SK-N-SH treated with all-trans-retinoic acid at 6 μM for 48 hours (cell line): ENCODE results near the gene MAP2K6.

Experiments
- ATAC-seq: fragments of 200-7000 bp; cut with Tn5 transposase; 3 replicates; pipeline ENCODE4 v1.9.1; 2020; ENCODE audit warnings: mild to moderate bottlenecking, moderate library complexity
- ARNTL ChIP-seq: fragments of 450-650 bp; formaldehyde crosslinking; IDR thresholded peaks from 2 replicates; pipeline ENCODE4 v1.5.0; 2020; ENCODE audit warnings: low read depth, mild to moderate bottlenecking, moderate library complexity, borderline replicate concordance
- BACH2 ChIP-seq: fragments of 250-450 bp; sonication (Bioruptor Pico); IDR thresholded peaks from 2 replicates; pipeline ENCODE4 v1.9.0; 2021; ENCODE audit warnings: mild to moderate bottlenecking, borderline replicate concordance
- CSDC2 ChIP-seq: fragments of 250-450 bp; sonication (Bioruptor Pico); IDR thresholded peaks from 2 replicates; pipeline ENCODE4 v1.5.0; 2020; ENCODE audit warnings: mild to moderate bottlenecking, moderate library complexity
- CSRNP3 ChIP-seq: fragments of 250-450 bp; sonication (Bioruptor Pico); IDR thresholded peaks from 2 replicates; pipeline ENCODE4 v1.5.1; 2021; ENCODE audit warnings: mild to moderate bottlenecking, moderate library complexity
- ESRRG ChIP-seq: fragments of 250-450 bp; sonication (Bioruptor Pico); IDR thresholded peaks from 2 replicates; pipeline ENCODE4 v1.6.1; 2021; ENCODE audit warnings: mild to moderate bottlenecking
- GLIS3 ChIP-seq: fragments of 250-450 bp; sonication (Bioruptor Pico); IDR thresholded peaks from 2 replicates; pipeline ENCODE4 v1.5.0; 2020; ENCODE audit warnings: mild to moderate bottlenecking, moderate library complexity
- ISL1 ChIP-seq: fragments of 250-450 bp; sonication (Bioruptor Pico); IDR thresholded peaks from 2 replicates; pipeline ENCODE4 v2.1.2; 2022; ENCODE audit warnings: mild to moderate bottlenecking, moderate library complexity
- OSR1 ChIP-seq: fragments of 250-450 bp; sonication (Bioruptor Pico); IDR thresholded peaks from 2 replicates; pipeline ENCODE4 v1.8.0; 2022; ENCODE audit warnings: moderate library complexity, mild to moderate bottlenecking, inconsistent platforms
- PATZ1 ChIP-seq: fragments of 250-450 bp; sonication (Bioruptor Pico); IDR thresholded peaks from 2 replicates; pipeline ENCODE4 v1.8.0; 2020; ENCODE audit warnings: mild to moderate bottlenecking, moderate library complexity, borderline replicate concordance
- PPARA ChIP-seq: fragments of 250-450 bp; sonication (Bioruptor Pico); IDR thresholded peaks from 2 replicates; pipeline ENCODE4 v1.5.0; 2020; ENCODE audit warnings: mild to moderate bottlenecking, borderline replicate concordance
- RARB ChIP-seq: fragments of 250-450 bp; sonication (Bioruptor Pico); IDR thresholded peaks from 2 replicates; pipeline ENCODE4 v1.8.0; 2021; ENCODE audit warnings: mild to moderate bottlenecking, moderate library complexity
- SNAI2 ChIP-seq: fragments of 250-450 bp; sonication (Bioruptor Pico); IDR thresholded peaks from 2 replicates; pipeline ENCODE4 v1.5.0; 2020; ENCODE audit warnings: mild to moderate bottlenecking, moderate library complexity
- TCF4 ChIP-seq: fragments of 250-450 bp; sonication (Bioruptor Pico); IDR thresholded peaks from 2 replicates; pipeline ENCODE4 v1.8.0; 2021; ENCODE audit warnings: mild to moderate bottlenecking, moderate library complexity, borderline replicate concordance
- TOX ChIP-seq: fragments of 250-450 bp; sonication (Bioruptor Pico); IDR thresholded peaks from 2 replicates; pipeline ENCODE4 v1.8.0; 2021; ENCODE audit warnings: mild to moderate bottlenecking, moderate library complexity, borderline replicate concordance
- ZC3H10 ChIP-seq: fragments of 250-450 bp; sonication (Bioruptor Pico); IDR thresholded peaks from 2 replicates; pipeline ENCODE4 v1.5.1; 2021; ENCODE audit warnings: mild to moderate bottlenecking, moderate library complexity
- ZFP3 ChIP-seq: fragments of 250-450 bp; sonication (Bioruptor Pico); IDR thresholded peaks from 2 replicates; pipeline ENCODE4 v1.5.0; 2020; ENCODE audit warnings: mild to moderate bottlenecking, moderate library complexity
- ZFP30 ChIP-seq: fragments of 450-650 bp; formaldehyde crosslinking; IDR thresholded peaks from 2 replicates; pipeline ENCODE4 v1.5.0; 2022; ENCODE audit warnings: mild to moderate bottlenecking, moderate library complexity
- ZNF565 ChIP-seq: fragments of 450-650 bp; formaldehyde crosslinking; conservative IDR thresholded peaks from 2 replicates; pipeline ENCODE4 v1.5.0; 2020; ENCODE audit warnings: low read depth, mild to moderate bottlenecking, moderate library complexity
- ZNF70 ChIP-seq: fragments of 450-650 bp; formaldehyde crosslinking; IDR thresholded peaks from 2 replicates; pipeline ENCODE4 v1.5.0; 2020; ENCODE audit warnings: mild to moderate bottlenecking, moderate library complexity
- ZNF8 ChIP-seq: fragments of 450-650 bp; formaldehyde crosslinking; IDR thresholded peaks from 2 replicates; pipeline ENCODE4 v1.5.0; 2020; ENCODE audit warnings: mild to moderate bottlenecking, moderate library complexity
- TF ChIP-seq, protein P1 (sequence below): fragments of 250-450 bp; sonication (Bioruptor Pico); IDR thresholded peaks from 2 replicates; pipeline ENCODE4 v1.8.0; 2021; ENCODE audit warnings: low read depth, mild to moderate bottlenecking, moderate library complexity, borderline replicate concordance
- TF ChIP-seq, protein P2 (sequence below): fragments of 250-450 bp; sonication (Bioruptor Pico); IDR thresholded peaks from 2 replicates; pipeline ENCODE4 v1.5.0; 2020; ENCODE audit warnings: mild to moderate bottlenecking, moderate library complexity

Gene MAP2K6

DNA sequence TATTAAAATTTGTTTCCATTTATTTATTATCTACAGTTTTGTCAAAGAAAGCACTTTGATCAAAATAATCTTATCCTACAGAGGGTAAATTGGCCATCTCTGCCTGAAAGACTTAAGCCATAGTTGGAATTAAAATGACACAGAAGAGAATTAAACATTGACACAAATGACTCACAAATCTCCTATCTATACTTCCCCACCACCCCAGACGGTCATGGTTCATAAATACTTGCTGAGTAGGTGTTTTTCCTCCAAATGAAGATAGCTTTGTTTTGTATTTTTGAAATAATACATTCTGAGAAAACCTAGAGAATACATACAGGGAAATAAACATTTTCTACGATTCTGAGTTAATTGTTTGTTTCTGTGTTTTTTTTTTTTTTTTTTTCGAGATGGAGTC is 142.8 kb downstream of the MAP2K6 start:
- no peak for ATAC-seq
- TF ChIP-seq ZNF70: no peak
- TF ChIP-seq RARB (CRISPR knock-in tag): no peak
- no peak for TF ChIP-seq PPARA (CRISPR knock-in tag)
- TF ChIP-seq ESRRG (CRISPR knock-in tag): no peak
- TF ChIP-seq PATZ1 (CRISPR knock-in tag): no peak
- TF ChIP-seq ZFP3 (CRISPR knock-in tag): no peak
- TF ChIP-seq TOX (CRISPR knock-in tag): no peak
- no peak for TF ChIP-seq ZNF8 (CRISPR knock-in tag)
- TF ChIP-seq ZFP30 (CRISPR knock-in tag): no peak
- TF ChIP-seq, protein P1, sequence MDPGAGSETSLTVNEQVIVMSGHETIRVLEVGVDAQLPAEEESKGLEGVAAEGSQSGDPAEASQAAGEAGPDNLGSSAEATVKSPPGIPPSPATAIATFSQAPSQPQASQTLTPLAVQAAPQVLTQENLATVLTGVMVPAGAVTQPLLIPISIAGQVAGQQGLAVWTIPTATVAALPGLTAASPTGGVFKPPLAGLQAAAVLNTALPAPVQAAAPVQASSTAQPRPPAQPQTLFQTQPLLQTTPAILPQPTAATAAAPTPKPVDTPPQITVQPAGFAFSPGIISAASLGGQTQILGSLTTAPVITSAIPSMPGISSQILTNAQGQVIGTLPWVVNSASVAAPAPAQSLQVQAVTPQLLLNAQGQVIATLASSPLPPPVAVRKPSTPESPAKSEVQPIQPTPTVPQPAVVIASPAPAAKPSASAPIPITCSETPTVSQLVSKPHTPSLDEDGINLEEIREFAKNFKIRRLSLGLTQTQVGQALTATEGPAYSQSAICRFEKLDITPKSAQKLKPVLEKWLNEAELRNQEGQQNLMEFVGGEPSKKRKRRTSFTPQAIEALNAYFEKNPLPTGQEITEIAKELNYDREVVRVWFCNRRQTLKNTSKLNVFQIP (CRISPR knock-in tag): no peak
- no peak for TF ChIP-seq SNAI2
- no peak for TF ChIP-seq GLIS3 (CRISPR knock-in tag)
- TF ChIP-seq, protein P2, sequence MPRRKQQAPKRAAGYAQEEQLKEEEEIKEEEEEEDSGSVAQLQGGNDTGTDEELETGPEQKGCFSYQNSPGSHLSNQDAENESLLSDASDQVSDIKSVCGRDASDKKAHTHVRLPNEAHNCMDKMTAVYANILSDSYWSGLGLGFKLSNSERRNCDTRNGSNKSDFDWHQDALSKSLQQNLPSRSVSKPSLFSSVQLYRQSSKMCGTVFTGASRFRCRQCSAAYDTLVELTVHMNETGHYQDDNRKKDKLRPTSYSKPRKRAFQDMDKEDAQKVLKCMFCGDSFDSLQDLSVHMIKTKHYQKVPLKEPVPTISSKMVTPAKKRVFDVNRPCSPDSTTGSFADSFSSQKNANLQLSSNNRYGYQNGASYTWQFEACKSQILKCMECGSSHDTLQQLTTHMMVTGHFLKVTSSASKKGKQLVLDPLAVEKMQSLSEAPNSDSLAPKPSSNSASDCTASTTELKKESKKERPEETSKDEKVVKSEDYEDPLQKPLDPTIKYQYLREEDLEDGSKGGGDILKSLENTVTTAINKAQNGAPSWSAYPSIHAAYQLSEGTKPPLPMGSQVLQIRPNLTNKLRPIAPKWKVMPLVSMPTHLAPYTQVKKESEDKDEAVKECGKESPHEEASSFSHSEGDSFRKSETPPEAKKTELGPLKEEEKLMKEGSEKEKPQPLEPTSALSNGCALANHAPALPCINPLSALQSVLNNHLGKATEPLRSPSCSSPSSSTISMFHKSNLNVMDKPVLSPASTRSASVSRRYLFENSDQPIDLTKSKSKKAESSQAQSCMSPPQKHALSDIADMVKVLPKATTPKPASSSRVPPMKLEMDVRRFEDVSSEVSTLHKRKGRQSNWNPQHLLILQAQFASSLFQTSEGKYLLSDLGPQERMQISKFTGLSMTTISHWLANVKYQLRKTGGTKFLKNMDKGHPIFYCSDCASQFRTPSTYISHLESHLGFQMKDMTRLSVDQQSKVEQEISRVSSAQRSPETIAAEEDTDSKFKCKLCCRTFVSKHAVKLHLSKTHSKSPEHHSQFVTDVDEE (CRISPR knock-in tag): no peak
- no peak for TF ChIP-seq ARNTL (CRISPR knock-in tag)
- no peak for TF ChIP-seq OSR1 (CRISPR knock-in tag)
- no peak for TF ChIP-seq ISL1 (CRISPR knock-in tag)
- TF ChIP-seq ZC3H10: no peak
- no peak for TF ChIP-seq ZNF565 (CRISPR knock-in tag)
- no peak for TF ChIP-seq CSRNP3 (CRISPR knock-in tag)
- no peak for TF ChIP-seq TCF4

DNA sequence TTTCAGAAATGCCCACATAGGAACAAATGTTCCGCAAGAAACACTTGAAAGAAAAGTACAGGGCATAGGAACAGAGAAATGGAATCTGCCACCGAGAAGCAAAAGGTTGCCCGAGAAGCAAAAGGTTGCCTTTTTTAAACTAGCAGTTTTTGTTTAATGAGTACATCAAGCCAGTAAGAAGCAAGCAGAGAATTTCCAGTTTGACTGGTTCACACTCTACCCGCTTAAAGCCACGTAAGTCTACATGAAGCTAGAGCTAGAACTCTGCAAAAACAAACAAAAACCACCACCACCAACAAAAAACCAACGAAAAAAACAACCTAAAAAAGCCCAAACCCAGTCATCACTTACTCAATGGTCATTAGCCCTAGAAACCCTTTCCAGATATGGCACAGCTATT is 144.3 kb downstream of the MAP2K6 start:
- ATAC-seq: no peak
- no peak for TF ChIP-seq BACH2

DNA sequence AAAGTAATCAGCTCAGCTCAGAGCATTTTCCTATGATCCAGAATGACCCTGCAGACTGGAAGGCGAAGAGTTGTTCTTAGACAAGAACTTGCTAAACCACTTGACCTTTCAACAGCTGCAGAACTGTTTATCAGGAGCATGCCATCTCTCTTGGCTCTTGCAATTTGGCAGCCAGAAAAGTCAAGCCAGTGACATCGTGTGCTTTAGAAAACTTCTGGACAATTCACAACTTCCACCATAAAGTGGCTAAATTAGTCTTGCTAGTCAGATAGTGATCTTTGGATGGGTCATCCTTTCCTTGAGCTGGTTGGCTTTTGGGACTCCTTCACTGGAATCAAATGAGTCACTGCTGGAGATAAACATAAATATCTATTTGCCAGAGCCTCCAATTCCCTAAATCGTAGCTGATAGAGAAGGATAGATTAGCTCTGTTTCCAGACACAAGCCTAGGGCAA is 146.5 kb downstream of the MAP2K6 start:
- peak; percentile 75 for ATAC-seq
- TF ChIP-seq OSR1 (CRISPR knock-in tag) (no peak), BACH2 (no peak), TOX (CRISPR knock-in tag) (no peak), ZFP30 (CRISPR knock-in tag) (no peak; the same call in 1 of the 2 replicates), ZC3H10 (no peak), ZNF8 (CRISPR knock-in tag) (no peak), CSRNP3 (CRISPR knock-in tag) (no peak), CSDC2 (no peak), RARB (CRISPR knock-in tag) (no peak), PPARA (CRISPR knock-in tag) (no peak), TCF4 (peak; percentile 57; the same call in 1 of the 2 replicates), ZNF70 (no peak)
- TF ChIP-seq, protein P1 (CRISPR knock-in tag): 0 out of 2 replicates have a peak, but pooled peaks have one; percentile 43
